DMS114 treated with DMSO at 0.1 percent for 48 hours (cell line): ENCODE data around the gene KIF2C.
"Not testable (repeated sequence)": the region's sequence is repeated elsewhere in the genome, so short reads cannot be mapped to it uniquely, and the experiment has no call there.

ENCODE experiments used
- DNase-seq: peaks from one replicate; lab custom pipeline; 2025; ENCODE audit not compliant: unreplicated experiment; lab: John Stamatoyannopoulos, UW

Gene KIF2C

GRCh38 chr1:44739307-44740178, at the start of gene KIF2C:
Gene KIF2C (plus strand): TSS chr1:44739837. CDS start chr1:44739933, 96 bp downstream.
- peak; percentile 97 for DNase-seq

- no peak for DNase-seq
Observed at GRCh38 chr1:44693159-44693558, 46.5 kb upstream of the KIF2C start.

- no peak for DNase-seq
Observed at GRCh38 chr1:44693900-44694299, 45.7 kb upstream of the KIF2C start.

- no peak for DNase-seq
Observed at GRCh38 chr1:44694863-44695478, 44.7 kb upstream of the KIF2C start.

GRCh38 chr1:44695671-44696070, 44.0 kb upstream of the KIF2C start:
- no peak for DNase-seq

GRCh38 chr1:44696101-44696500, 43.5 kb upstream of the KIF2C start:
- no peak for DNase-seq

GRCh38 chr1:44696789-44697345, 42.8 kb upstream of the KIF2C start:
- no peak for DNase-seq

GRCh38 chr1:44698138-44698537, 41.5 kb upstream of the KIF2C start:
- no peak for DNase-seq

- not testable (repeated sequence) for DNase-seq
Observed at GRCh38 chr1:44699375-44699774, 40.3 kb upstream of the KIF2C start.

GRCh38 chr1:44700573-44700972, 39.1 kb upstream of the KIF2C start:
- no peak for DNase-seq

GRCh38 chr1:44701141-44701573, 38.5 kb upstream of the KIF2C start:
- no peak for DNase-seq

GRCh38 chr1:44705470-44705869, 34.2 kb upstream of the KIF2C start:
- DNase-seq: no peak

- DNase-seq: no peak
Observed at GRCh38 chr1:44705938-44706337, 33.7 kb upstream of the KIF2C start.

- DNase-seq: no peak
Observed at GRCh38 chr1:44707112-44707881, 32.3 kb upstream of the KIF2C start.

GRCh38 chr1:44707959-44708831, 31.4 kb upstream of the KIF2C start:
- no peak for DNase-seq

GRCh38 chr1:44713321-44713781, 26.3 kb upstream of the KIF2C start:
- DNase-seq: no peak

GRCh38 chr1:44714532-44714931, 25.1 kb upstream of the KIF2C start:
- no peak for DNase-seq

GRCh38 chr1:44714944-44715571, 24.6 kb upstream of the KIF2C start:
- DNase-seq: peak; percentile 79

- DNase-seq: no peak
Observed at GRCh38 chr1:44717156-44717555, 22.5 kb upstream of the KIF2C start.

GRCh38 chr1:44717653-44718052, 22.0 kb upstream of the KIF2C start:
- no peak for DNase-seq
